Ramos (cell line): ENCODE results near the gene ZNF503.

Source experiments
- in situ Hi-C: fragments of 300-500 bp; cut with MboI; formaldehyde crosslinking; loops from one replicate; pipeline ENCODE4 v1.14.3; 2022; ENCODE audit warnings: low sequenced_read_pairs; ENCODE audit not compliant: unreplicated experiment

The ZNF503 gene

GRCh38 chr10:75431180-75432111 is 29.9 kb upstream of the ZNF503 start, which contains the start of gene LRMDA:
Gene LRMDA (plus strand): TSS chr10:75431624.
- in situ Hi-C loops = no loop called here

DNA sequence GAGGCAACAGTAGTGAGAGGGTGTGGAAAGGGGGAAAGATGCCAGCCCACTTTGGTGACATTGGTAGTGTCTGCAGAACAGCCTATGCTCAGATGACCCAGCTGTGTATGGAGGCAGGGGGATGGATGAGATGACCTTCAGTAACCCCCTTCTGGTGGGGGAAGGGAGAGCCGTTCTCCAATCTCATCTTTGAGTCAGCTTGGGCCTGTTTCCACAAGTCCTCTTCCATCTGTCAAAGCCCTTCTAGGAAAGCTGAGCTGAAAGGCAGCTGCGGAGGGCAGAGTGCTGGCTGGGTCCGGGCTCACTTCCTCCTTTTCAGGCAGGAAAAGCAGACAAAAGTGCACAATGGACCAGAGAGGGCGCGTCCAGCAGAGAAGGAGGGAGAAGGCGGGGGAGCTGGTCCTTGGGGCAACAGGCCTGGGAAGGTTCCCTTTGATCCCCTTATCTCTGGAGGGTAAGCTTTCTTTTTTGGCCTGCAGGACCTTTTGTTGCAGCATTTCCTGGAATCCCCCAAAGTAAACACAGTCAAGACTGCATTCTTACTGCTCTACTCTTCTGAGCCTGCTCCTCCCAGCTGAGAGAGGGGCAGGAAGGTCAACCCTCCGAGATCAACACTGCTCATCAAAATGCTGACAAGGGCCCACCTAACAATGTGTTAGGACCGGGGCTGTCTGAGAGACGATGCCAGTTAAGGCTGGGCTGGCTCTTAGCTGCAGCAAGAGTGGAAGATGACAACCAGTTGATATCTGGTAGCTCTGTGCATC is 28.6 kb upstream of the ZNF503 start:
- in situ Hi-C loops = no loop called here

- in situ Hi-C loops = no loop called here
Measured at GRCh38 chr10:75429159-75429827, 27.7 kb upstream of the ZNF503 start.

- in situ Hi-C loops = no loop called here
Measured at GRCh38 chr10:75428434-75429158, 27.0 kb upstream of the ZNF503 start.

DNA sequence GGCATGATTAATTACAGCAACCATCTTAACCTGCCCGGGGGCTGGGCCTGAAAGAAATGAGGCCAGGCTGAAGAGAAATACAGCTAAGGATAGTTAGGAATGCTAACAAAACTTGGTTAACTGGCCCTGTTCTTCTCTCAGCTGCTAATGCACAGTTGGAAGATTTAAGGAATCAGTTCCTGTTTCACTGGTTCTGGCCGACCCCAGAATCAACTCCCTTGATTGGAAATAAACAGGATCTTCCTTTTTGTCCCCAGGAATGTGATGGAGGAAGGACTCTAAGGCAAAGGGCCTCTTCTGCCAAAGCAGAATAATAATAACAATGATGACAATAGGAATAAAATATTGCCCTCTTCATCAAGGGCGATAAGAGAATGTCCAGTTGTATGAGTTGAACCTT is 26.4 kb upstream of the ZNF503 start:
- in situ Hi-C loops = no loop called here

GRCh38 chr10:75426880-75427279 is 25.3 kb upstream of the ZNF503 start:
- in situ Hi-C loops = no loop called here

DNA sequence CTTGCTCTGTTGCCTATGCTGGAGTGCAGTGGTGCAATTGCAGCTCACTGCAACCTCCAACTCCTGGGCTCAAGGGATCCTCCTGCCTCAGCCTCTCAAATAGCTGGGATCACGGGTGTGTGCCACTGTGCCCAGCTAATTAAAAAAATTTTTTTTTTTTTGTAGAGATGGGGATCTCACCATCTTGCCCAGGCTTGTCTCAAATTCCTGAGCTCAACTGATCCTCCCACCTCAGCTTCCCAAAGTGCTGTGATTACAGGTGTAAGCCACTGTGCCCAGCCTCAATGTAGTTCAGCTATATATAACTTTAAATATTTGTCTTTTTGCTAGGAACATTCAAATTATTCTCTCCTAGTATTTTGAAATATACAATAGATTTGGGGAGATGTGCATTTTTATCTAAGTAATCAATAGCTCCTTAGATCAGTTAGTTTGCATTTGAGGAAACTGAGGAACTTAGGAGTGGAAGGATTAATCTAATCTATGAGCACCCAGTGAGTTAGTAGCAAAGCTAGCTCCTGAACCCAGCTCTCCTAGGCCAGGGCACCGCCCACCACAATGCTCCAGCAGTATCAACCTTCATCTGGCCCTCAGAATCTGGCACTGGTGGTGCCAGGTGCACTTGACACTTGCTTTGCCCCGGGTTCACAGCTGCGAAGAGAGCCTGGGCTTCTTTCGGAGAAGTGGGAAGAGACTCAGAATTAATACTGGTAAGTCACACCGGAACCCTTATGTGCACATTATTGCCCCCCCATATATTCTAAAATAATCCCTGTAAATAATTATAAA is 23.9 kb upstream of the ZNF503 start:
- in situ Hi-C loops = no loop called here

GRCh38 chr10:75424571-75424970 is 23.0 kb upstream of the ZNF503 start:
- in situ Hi-C loops = no loop called here

GRCh38 chr10:75422913-75423312 is 21.3 kb upstream of the ZNF503 start:
- in situ Hi-C loops = no loop called here

GRCh38 chr10:75418712-75419111 is 17.1 kb upstream of the ZNF503 start:
- in situ Hi-C loops = no loop called here

GRCh38 chr10:75418293-75418692 is 16.7 kb upstream of the ZNF503 start:
- in situ Hi-C loops = no loop called here

DNA sequence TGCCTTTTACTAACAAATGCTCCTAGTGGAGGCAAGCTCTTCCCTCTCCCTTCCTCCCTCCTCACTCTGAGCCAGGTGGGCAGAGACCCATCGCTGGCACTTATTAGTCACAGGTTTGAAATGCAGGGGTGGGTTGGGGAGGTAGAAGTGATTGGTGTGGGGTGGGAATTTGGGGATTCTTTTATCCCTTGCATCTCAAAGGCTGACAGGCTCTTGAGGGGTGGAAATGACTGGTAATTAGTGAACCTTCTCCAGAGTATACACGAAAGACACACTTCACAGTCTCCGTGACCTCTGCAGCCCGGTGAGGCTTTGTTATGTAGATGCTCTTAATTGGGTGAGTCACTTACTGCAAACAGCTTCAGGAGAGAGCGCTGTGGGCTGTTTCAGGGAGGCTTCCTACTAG is 16.0 kb upstream of the ZNF503 start:
- in situ Hi-C loops = no loop called here

GRCh38 chr10:75414527-75414926 is 13.0 kb upstream of the ZNF503 start:
- in situ Hi-C loops = no loop called here

GRCh38 chr10:75410132-75411005 is 8.8 kb upstream of the ZNF503 start:
- in situ Hi-C loops = no loop called here

- in situ Hi-C loops = no loop called here
Measured at GRCh38 chr10:75408911-75409885, 7.6 kb upstream of the ZNF503 start.

- in situ Hi-C loops = no loop called here
Measured at GRCh38 chr10:75408509-75408875, 6.9 kb upstream of the ZNF503 start.
